Measurements from ENCODE around the gene BICD1. TPM values are rescaled to one million over a fixed set of nuclear protein-coding genes. Genes with fewer than 3 reads are reported as not detected.

The BICD1 gene
- total and polyA plus RNA-seq, 4 donors = 6.1 to 22.9 (median 12.8) TPM

DNA sequence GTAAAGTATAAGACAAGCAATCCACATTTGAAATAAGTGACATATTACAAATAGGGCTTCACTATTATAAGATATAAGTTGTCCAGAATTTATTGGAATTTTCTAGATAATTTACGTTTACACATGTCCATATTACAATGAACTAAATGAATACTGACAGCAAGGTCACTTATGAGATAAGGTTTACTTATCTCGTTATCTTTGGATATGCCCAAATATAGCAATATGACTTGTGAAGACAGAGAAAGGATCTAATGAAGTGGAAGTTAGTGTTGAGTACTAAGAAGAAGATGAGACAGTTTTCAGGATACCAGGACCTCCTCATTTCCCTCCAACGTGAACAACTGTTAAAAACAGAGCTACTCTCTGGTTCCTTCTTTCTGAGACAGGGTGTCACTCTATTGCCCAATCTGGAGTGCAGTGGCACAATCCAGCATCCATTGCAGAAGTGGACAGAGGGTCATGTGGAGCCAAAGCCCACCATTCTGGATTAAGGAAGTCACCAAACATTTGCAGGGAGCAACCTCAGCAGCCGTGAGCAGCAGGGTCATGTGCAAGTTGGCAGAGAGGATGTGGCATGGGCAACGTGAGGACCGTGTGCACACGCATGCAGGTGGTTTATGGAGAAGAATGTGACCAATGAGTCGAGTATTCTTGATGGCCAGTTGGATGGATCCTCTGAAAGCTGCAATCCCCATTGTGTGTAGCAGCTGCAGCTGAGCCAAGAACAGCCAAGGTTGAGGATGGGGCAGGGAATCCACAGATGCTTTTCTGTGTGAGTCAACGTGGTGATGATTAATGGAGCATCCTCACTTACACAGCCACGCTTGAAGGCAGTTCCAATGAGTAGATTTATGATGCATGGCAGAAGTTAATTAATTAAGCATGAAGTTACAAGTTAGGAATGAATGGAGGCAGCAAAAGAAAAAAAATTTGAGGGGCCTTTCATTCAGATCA lies 111.0 kb downstream of the BICD1 start:
- ATAC-seq (ENCODE audit: insufficient read depth, low FRiP score) (no peak), DNase-seq (no peak)
- no peaks in the 10 kb centered on the region for H3K4me1 ChIP-seq (ENCODE audit: control insufficient read depth in 5 of 5, insufficient read depth in 5 of 5, low read length in 5 of 5)
- TF ChIP-seq, protein P1, sequence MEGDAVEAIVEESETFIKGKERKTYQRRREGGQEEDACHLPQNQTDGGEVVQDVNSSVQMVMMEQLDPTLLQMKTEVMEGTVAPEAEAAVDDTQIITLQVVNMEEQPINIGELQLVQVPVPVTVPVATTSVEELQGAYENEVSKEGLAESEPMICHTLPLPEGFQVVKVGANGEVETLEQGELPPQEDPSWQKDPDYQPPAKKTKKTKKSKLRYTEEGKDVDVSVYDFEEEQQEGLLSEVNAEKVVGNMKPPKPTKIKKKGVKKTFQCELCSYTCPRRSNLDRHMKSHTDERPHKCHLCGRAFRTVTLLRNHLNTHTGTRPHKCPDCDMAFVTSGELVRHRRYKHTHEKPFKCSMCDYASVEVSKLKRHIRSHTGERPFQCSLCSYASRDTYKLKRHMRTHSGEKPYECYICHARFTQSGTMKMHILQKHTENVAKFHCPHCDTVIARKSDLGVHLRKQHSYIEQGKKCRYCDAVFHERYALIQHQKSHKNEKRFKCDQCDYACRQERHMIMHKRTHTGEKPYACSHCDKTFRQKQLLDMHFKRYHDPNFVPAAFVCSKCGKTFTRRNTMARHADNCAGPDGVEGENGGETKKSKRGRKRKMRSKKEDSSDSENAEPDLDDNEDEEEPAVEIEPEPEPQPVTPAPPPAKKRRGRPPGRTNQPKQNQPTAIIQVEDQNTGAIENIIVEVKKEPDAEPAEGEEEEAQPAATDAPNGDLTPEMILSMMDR (IDR thresholded peaks at IDR 0.05; ENCODE audit: control extremely low read depth, extremely low read depth) = no peak
- no peak overlapping the region for H3K27ac ChIP-seq (ENCODE audit: low read depth in 1 of 2, low read length in 1 of 2)
- H3K9me3 ChIP-seq (ENCODE audit: control insufficient read depth in 4 of 4, insufficient read depth in 3 of 4, low read length in 3 of 4) = no peaks in the 10 kb centered on the region
- no peaks in the 10 kb centered on the region for H3K27me3 ChIP-seq (ENCODE audit: control insufficient read depth in 3 of 3, insufficient read depth in 3 of 3, low read length in 2 of 3)
- H3K9ac ChIP-seq (ENCODE audit: insufficient read depth in 1 of 2, low read length in 2 of 2) = no peak overlapping the region
- no peak overlapping the region for H3K4me3 ChIP-seq
- WGBS, 2 donors = 59 to 78% methylated on average over 10 of the region's 10 CpGs
- no peaks in the 10 kb centered on the region for H3K36me3 ChIP-seq (ENCODE audit: control insufficient read depth in 4 of 4, insufficient read depth in 4 of 4, low read length in 4 of 4)

DNA sequence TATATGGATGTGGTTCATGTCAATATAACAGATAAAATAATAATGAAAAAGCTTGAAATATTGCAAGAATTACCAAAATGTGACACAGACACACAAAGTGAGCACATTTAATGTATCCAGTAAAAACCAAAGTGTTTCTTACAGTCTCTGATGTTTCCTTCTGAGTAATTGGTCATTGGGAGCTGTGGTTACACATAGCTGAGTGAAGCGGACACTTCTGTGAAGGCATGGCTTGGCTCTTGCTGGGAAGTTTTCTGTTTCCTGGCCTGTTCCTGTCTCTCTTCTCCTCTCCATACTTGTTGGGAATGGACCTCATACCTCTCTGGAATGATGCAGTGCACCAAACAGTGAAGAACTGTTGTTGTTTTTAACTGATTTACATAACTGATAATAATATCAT lies 117.3 kb downstream of the BICD1 start:
- 96 to 98% methylated on average over 1 of the region's 1 CpG for WGBS, 2 donors
- no peaks in the 10 kb centered on the region for H3K27me3 ChIP-seq (ENCODE audit: control insufficient read depth in 3 of 3, insufficient read depth in 3 of 3, low read length in 2 of 3)
- DNase-seq = no peak
- TF ChIP-seq, protein P1 (IDR thresholded peaks at IDR 0.05; ENCODE audit: control extremely low read depth, extremely low read depth) = no peak
- no peak overlapping the region for H3K9ac ChIP-seq (ENCODE audit: insufficient read depth in 1 of 2, low read length in 2 of 2)
- no peak overlapping the region for H3K4me3 ChIP-seq
- no peaks in the 10 kb centered on the region for H3K4me1 ChIP-seq (ENCODE audit: control insufficient read depth in 5 of 5, insufficient read depth in 5 of 5, low read length in 5 of 5)
- H3K9me3 ChIP-seq (ENCODE audit: control insufficient read depth in 4 of 4, insufficient read depth in 3 of 4, low read length in 3 of 4) = no peaks in the 10 kb centered on the region
- no peak overlapping the region for H3K27ac ChIP-seq (ENCODE audit: low read depth in 1 of 2, low read length in 1 of 2)
- no peak for ATAC-seq (ENCODE audit: insufficient read depth, low FRiP score)
- no peaks in the 10 kb centered on the region for H3K36me3 ChIP-seq (ENCODE audit: control insufficient read depth in 4 of 4, insufficient read depth in 4 of 4, low read length in 4 of 4)

DNA sequence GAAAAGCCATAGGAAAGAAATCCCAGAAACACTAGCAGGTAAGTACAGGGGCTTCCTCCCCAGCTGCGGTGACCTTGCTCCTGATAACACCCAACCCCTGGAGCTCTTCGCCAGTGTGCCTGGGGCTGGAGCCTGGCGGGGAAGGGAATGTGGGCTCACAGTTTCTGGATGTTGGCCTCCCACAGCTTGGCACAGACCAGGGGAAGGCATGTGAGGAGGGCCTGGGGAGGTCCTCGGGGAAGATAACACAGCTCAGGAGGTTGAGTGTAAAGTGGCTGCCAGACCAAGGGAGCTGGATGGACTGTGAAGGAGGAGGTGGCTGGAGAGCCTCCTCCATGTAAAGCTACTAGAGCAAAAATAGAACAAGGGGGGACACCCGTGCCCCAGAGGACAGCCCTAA lies 120.1 kb downstream of the BICD1 start:
- Histone ChIP-seq H3K27me3 (ENCODE audit: control insufficient read depth in 3 of 3, insufficient read depth in 3 of 3, low read length in 2 of 3) (no peaks in the 10 kb centered on the region), H3K4me3 (no peak overlapping the region), H3K4me1 (ENCODE audit: control insufficient read depth in 5 of 5, insufficient read depth in 5 of 5, low read length in 5 of 5) (no peaks in the 10 kb centered on the region), H3K36me3 (ENCODE audit: control insufficient read depth in 4 of 4, insufficient read depth in 4 of 4, low read length in 4 of 4) (no peaks in the 10 kb centered on the region), H3K9me3 (ENCODE audit: control insufficient read depth in 4 of 4, insufficient read depth in 3 of 4, low read length in 3 of 4) (peaks cover 0 to 2% (median 0%) of the 10 kb centered on the region in 4 donors), H3K27ac (ENCODE audit: low read depth in 1 of 2, low read length in 1 of 2) (no peak overlapping the region), H3K9ac (ENCODE audit: insufficient read depth in 1 of 2, low read length in 2 of 2) (no peak overlapping the region)
- no peak for ATAC-seq (ENCODE audit: insufficient read depth, low FRiP score)
- TF ChIP-seq, protein P1 (IDR thresholded peaks at IDR 0.05; ENCODE audit: control extremely low read depth, extremely low read depth) = no peak
- no peak for DNase-seq
- WGBS, 2 donors = 92 to 97% methylated on average over 5 of the region's 5 CpGs

Measured in lung (tissue), 12 donors.